ENCODE measurements around the gene KIRREL3. TPM values are rescaled to one million over a fixed set of nuclear protein-coding genes. Genes with fewer than 3 reads are reported as not detected.

The KIRREL3 gene
- total and polyA plus RNA-seq, 3 donors from 2014 or later: 1.0 to 1.1 (median 1.1) TPM

DNA sequence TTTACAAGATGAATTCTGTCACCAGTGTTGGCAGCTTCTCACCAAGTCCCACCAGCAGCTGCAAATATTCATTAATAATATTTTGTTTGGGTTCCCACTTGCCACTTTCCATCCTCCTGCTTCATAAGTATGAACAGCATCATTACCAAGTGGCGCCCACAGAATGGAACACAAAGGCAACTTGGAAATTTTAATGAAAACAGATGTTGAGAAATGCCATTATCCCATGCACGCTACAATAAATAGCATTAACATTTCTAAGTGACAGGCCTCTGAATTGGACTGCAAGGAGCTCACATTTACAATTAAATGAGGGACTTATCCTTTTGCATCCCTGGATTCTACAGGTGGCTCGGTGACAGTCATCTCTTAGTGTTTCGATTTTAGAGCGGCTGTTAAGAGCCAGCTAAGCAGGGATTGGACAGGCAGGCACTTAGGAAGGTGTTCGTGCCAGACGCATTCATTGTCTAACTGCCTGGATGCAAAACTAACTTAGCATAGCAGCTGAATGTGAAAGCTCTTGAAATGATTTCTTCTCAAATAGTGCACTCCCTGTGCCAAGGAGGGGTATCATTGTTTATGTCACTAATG, 170.3 kb downstream of the KIRREL3 start:
- WGBS, 2 donors: 71 to 75% methylated on average over 7 of the region's 7 CpGs
- Histone ChIP-seq H3K27me3 (no peaks in the 10 kb centered on the region), H3K27ac (no peak overlapping the region), H3K9me3 (no peaks in the 10 kb centered on the region), H3K4me3 (no peak overlapping the region), H3K4me1 (no peaks in the 10 kb centered on the region), H3K36me3 (ENCODE audit: low read depth, missing control alignments) (no peaks in the 10 kb centered on the region)
- intact Hi-C loops (cut with DNase I; ENCODE audit: low total_unique reads): no loop called here
- TF ChIP-seq, protein P1, sequence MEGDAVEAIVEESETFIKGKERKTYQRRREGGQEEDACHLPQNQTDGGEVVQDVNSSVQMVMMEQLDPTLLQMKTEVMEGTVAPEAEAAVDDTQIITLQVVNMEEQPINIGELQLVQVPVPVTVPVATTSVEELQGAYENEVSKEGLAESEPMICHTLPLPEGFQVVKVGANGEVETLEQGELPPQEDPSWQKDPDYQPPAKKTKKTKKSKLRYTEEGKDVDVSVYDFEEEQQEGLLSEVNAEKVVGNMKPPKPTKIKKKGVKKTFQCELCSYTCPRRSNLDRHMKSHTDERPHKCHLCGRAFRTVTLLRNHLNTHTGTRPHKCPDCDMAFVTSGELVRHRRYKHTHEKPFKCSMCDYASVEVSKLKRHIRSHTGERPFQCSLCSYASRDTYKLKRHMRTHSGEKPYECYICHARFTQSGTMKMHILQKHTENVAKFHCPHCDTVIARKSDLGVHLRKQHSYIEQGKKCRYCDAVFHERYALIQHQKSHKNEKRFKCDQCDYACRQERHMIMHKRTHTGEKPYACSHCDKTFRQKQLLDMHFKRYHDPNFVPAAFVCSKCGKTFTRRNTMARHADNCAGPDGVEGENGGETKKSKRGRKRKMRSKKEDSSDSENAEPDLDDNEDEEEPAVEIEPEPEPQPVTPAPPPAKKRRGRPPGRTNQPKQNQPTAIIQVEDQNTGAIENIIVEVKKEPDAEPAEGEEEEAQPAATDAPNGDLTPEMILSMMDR (IDR thresholded peaks at IDR 0.05): no peak
- no peak for TF ChIP-seq POLR2A (IDR thresholded peaks at IDR 0.05)
- no peak for DNase-seq

GRCh38 chr11:126829716-126830115, 170.9 kb downstream of the KIRREL3 start:
- no peak overlapping the region for H3K4me3 ChIP-seq
- intact Hi-C loops (cut with DNase I; ENCODE audit: low total_unique reads): no loop called here
- no peaks in the 10 kb centered on the region for H3K9me3 ChIP-seq
- no peak for TF ChIP-seq POLR2A (IDR thresholded peaks at IDR 0.05)
- TF ChIP-seq, protein P1 (IDR thresholded peaks at IDR 0.05): no peak
- no peak overlapping the region for H3K27ac ChIP-seq
- H3K36me3 ChIP-seq (ENCODE audit: low read depth, missing control alignments): no peaks in the 10 kb centered on the region
- no peak for DNase-seq
- no peaks in the 10 kb centered on the region for H3K4me1 ChIP-seq
- WGBS, 2 donors: 47 to 64% methylated on average over 2 of the region's 2 CpGs
- H3K27me3 ChIP-seq: no peaks in the 10 kb centered on the region

DNA sequence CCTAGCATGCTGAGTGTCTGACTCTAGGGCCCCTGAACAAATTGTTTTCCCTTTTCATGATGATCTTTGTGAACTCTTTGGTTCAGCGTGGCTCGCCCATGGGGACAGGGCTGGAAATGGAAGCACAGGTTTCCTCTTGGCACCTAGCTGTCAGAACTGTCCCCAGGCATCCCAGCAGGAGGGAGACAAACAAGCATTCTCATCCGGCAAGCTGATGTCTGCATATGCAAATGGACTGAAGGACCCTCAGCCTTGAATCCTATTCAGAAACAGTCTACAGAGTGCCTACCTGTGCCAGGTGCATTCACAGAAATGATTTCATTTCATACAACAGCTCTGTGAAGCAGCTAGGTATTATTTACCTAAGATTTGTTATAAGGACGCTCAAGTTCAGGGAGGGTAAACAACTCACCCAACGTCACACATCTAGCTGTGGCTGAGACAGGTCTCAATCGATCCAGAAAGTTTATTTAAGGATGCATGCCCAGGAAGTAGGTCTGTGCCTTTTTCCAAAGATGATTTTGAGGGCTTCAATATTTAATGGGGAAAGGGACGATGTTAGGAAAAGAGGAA, 176.4 kb downstream of the KIRREL3 start:
- intact Hi-C loops (cut with DNase I; ENCODE audit: low total_unique reads): no loop called here
- no peak for DNase-seq
- no peaks in the 10 kb centered on the region for H3K36me3 ChIP-seq (ENCODE audit: low read depth, missing control alignments)
- no peak overlapping the region for H3K27ac ChIP-seq
- H3K9me3 ChIP-seq: no peaks in the 10 kb centered on the region
- TF ChIP-seq, protein P1 (IDR thresholded peaks at IDR 0.05): no peak
- TF ChIP-seq POLR2A (IDR thresholded peaks at IDR 0.05): no peak
- 86 to 93% methylated on average over 7 of the region's 7 CpGs for WGBS, 2 donors
- H3K27me3 ChIP-seq: no peaks in the 10 kb centered on the region
- H3K4me3 ChIP-seq: no peak overlapping the region
- H3K4me1 ChIP-seq: no peaks in the 10 kb centered on the region

- Histone ChIP-seq H3K27me3 (no peaks in the 10 kb centered on the region), H3K27ac (no peak overlapping the region), H3K36me3 (ENCODE audit: low read depth, missing control alignments) (no peaks in the 10 kb centered on the region), H3K9me3 (no peaks in the 10 kb centered on the region), H3K4me3 (no peak overlapping the region), H3K4me1 (no peaks in the 10 kb centered on the region)
- no peak for DNase-seq
- TF ChIP-seq, protein P1 (IDR thresholded peaks at IDR 0.05): no peak
- TF ChIP-seq POLR2A (IDR thresholded peaks at IDR 0.05): no peak
- intact Hi-C loops (cut with DNase I; ENCODE audit: low total_unique reads): no loop called here
Observed at GRCh38 chr11:126823274-126823673, 177.3 kb downstream of the KIRREL3 start.

DNA sequence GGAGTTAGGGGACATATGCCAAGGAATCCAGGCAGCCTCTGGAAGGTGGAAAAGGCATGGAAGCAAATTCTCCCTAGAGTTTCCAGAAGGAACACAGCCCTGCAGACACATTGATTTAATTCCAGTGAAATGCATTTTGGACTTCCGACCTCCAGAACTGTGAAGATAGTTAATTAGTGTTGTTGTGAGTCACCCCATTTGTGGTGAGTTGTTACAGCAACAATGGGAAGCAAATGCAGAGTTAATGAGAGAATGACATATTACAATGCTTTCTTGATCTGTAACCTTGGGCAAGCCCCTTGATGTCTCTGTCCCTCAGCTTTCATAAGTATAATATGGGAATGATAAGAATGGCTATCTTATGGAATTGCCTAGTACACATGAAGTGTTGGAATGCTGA, 178.7 kb downstream of the KIRREL3 start:
- Histone ChIP-seq H3K27ac (no peak overlapping the region), H3K4me3 (no peak overlapping the region), H3K36me3 (ENCODE audit: low read depth, missing control alignments) (no peaks in the 10 kb centered on the region), H3K4me1 (no peaks in the 10 kb centered on the region), H3K9me3 (no peaks in the 10 kb centered on the region), H3K27me3 (no peaks in the 10 kb centered on the region)
- intact Hi-C loops (cut with DNase I; ENCODE audit: low total_unique reads): no loop called here
- WGBS, 2 donors: 71 to 91% methylated on average over 1 of the region's 1 CpG
- no peak for DNase-seq
- TF ChIP-seq, protein P1 (IDR thresholded peaks at IDR 0.05): no peak
- no peak for TF ChIP-seq POLR2A (IDR thresholded peaks at IDR 0.05)

Measured in testis (tissue), 3 donors.